GM12878 (cell line): ENCODE measurements around the gene LRRC59. TPM values are rescaled to one million over a fixed set of nuclear protein-coding genes. Genes with fewer than 3 reads are reported as not detected.
A peak's percentile ranks its signal among the peaks of the same experiment; 100 is the strongest.

Source experiments
- ATAC-seq: fragments of 200-7000 bp; cut with Tn5 transposase; 3 replicates; pipeline ENCODE4 v1.9.1; 2020; ENCODE audit warnings: mild to moderate bottlenecking, moderate library complexity
- BruUV-seq: library from RNA; stranded (reverse); fragments of 400-500 nt; replicated peaks from 2 replicates; lab custom pipeline; 2021; lab: Mats Ljungman, UMichigan
- CTCF ChIA-PET: fragments of 300-600 bp; sonication (Branson Sonifier 250); formaldehyde crosslinking; extraction: SDS; loops from one replicate; lab custom pipeline; 2021; ENCODE audit warnings: inconsistent platforms; lab: Yijun Ruan, JAX
- POLR2A ChIA-PET: fragments of 350-600 bp; formaldehyde crosslinking; extraction: SDS; loops from one replicate; lab custom pipeline; 2021; ENCODE audit warnings: inconsistent platforms; lab: Charles Lee
- RAD21 ChIA-PET: fragments of 300-600 bp; sonication (Branson Sonifier 250); formaldehyde crosslinking; loops from one replicate; lab custom pipeline; 2023; ENCODE audit warnings: antibody characterized with exemption; ENCODE audit not compliant: unreplicated experiment; lab: Charles Lee
- SMC1A ChIA-PET: fragments of 300-600 bp; sonication (Branson Sonifier 250); formaldehyde crosslinking; loops from one replicate; lab custom pipeline; 2023; ENCODE audit not compliant: unreplicated experiment, uncharacterized antibody; lab: Charles Lee
- DNase-seq: peaks from one replicate; pipeline ENCODE4 v3.0.0-alpha.2; 2011; ENCODE audit warnings: low read depth, low spot score
- FAIRE-seq: peaks from 3 replicates; lab custom pipeline; 2011; peaks lifted over from hg19 to GRCh38; lab: Jason Lieb, UNC
- H2AFZ ChIP-seq: 2 replicates; pipeline ENCODE4 v1.6.0; 2011; ENCODE audit warnings: low read depth, low read length, control low read depth; ENCODE audit not compliant: control insufficient read depth
- H3K27ac ChIP-seq: 2 replicates; pipeline ENCODE4 v1.5.1; 2011; ENCODE audit warnings: control low read depth; ENCODE audit not compliant: control insufficient read depth, insufficient read depth
- H3K27me3 ChIP-seq, 2 experiments: replicated peaks in 1 of 2; 2 replicates each; pipeline versions ENCODE4 v1.6.0 to v1.6.1; 2011; ENCODE audit warnings: low read length in 1 of 2; ENCODE audit not compliant: control insufficient read depth in 2 of 2, insufficient read depth in 2 of 2
- H3K36me3 ChIP-seq, 2 experiments: 2 replicates each; pipeline ENCODE4 v1.5.1; 2011; ENCODE audit warnings: low read length in 1 of 2; ENCODE audit not compliant: control insufficient read depth in 2 of 2, insufficient read depth in 2 of 2
- H3K4me1 ChIP-seq: 2 replicates; pipeline ENCODE4 v1.6.1; 2011; ENCODE audit warnings: mild to moderate bottlenecking, low read length, moderate library complexity, mixed read lengths; ENCODE audit not compliant: control insufficient read depth, insufficient read depth
- H3K4me2 ChIP-seq: 2 replicates; pipeline ENCODE4 v1.6.0; 2011; ENCODE audit warnings: control low read depth; ENCODE audit not compliant: control insufficient read depth, insufficient read depth
- H3K4me3 ChIP-seq: fragments of 200-600 bp; sonication (generic); 2 replicates; pipeline ENCODE4 v1.5.1; 2016
- H3K79me2 ChIP-seq: 2 replicates; pipeline ENCODE4 v1.6.0; 2011; ENCODE audit warnings: low read length; ENCODE audit not compliant: control insufficient read depth, insufficient read depth
- H3K9ac ChIP-seq: 2 replicates; pipeline ENCODE4 v1.8.0; 2011; ENCODE audit warnings: low read length, control low read depth, mixed read lengths; ENCODE audit not compliant: control insufficient read depth, insufficient read depth
- H3K9me3 ChIP-seq: replicated peaks from 3 replicates; pipeline ENCODE4 v1.5.1; 2011; ENCODE audit warnings: mild to moderate bottlenecking, low read length; ENCODE audit not compliant: control insufficient read depth, insufficient read depth
- H4K20me1 ChIP-seq: 2 replicates; pipeline ENCODE4 v1.6.0; 2011; ENCODE audit not compliant: control insufficient read depth, insufficient read depth
- CBFB ChIP-seq: IDR thresholded peaks from 2 replicates; pipeline ENCODE4 v1.6.1; 2016; ENCODE audit warnings: antibody characterized with exemption, low read depth
- HDAC6 ChIP-seq: fragments of 200-600 bp; sonication (generic); IDR thresholded peaks from one replicate; pipeline ENCODE4 v1.8.0; 2017; ENCODE audit warnings: antibody characterized with exemption; ENCODE audit not compliant: unreplicated experiment
- IRF4 ChIP-seq: IDR thresholded peaks from 2 replicates; pipeline ENCODE4 v1.6.1; 2011; ENCODE audit warnings: low read depth, low read length
- KDM1A ChIP-seq: fragments of 200-600 bp; sonication (generic); IDR thresholded peaks from 2 replicates; pipeline ENCODE4 v1.6.1; 2016; ENCODE audit warnings: borderline replicate concordance
- LARP7 ChIP-seq: fragments of 450-650 bp; IDR thresholded peaks from 2 replicates; pipeline ENCODE4 v1.6.1; 2017; ENCODE audit warnings: mild to moderate bottlenecking
- NR2F1 ChIP-seq: fragments of 450-650 bp; conservative IDR thresholded peaks from 2 replicates; pipeline ENCODE4 v1.6.1; 2017; ENCODE audit warnings: mild to moderate bottlenecking
- POLR2AphosphoS2 ChIP-seq: IDR thresholded peaks from 2 replicates; pipeline ENCODE4 v1.6.1; 2011; ENCODE audit warnings: low read depth, mild to moderate bottlenecking, low read length, improper control_type of control experiment, moderate library complexity
- POU2F2 ChIP-seq: IDR thresholded peaks from 3 replicates; pipeline ENCODE4 v1.6.1; 2011; ENCODE audit warnings: low read depth, mild to moderate bottlenecking, low read length, borderline replicate concordance
- RCOR1 ChIP-seq: conservative IDR thresholded peaks from 2 replicates; pipeline ENCODE4 v1.6.1; 2012; ENCODE audit warnings: low read depth, low read length, improper control_type of control experiment
- SMAD1 ChIP-seq: fragments of 450-650 bp; IDR thresholded peaks from 2 replicates; pipeline ENCODE4 v1.6.1; 2018; ENCODE audit warnings: mild to moderate bottlenecking, low read depth; ENCODE audit not compliant: partially characterized antibody
- SREBF1 ChIP-seq: IDR thresholded peaks from 2 replicates; pipeline ENCODE4 v1.6.1; 2012; ENCODE audit warnings: mild to moderate bottlenecking, low read length
- USF2 ChIP-seq: IDR thresholded peaks from 2 replicates; pipeline ENCODE4 v1.6.1; 2011; ENCODE audit warnings: low read depth, low read length, improper control_type of control experiment, borderline replicate concordance
- ZNF274 ChIP-seq: IDR thresholded peaks from one replicate; pipeline ENCODE4 v1.8.0; 2011; ENCODE audit not compliant: insufficient read length, insufficient read depth
- ZNF687 ChIP-seq: fragments of 450-650 bp; IDR thresholded peaks from 2 replicates; pipeline ENCODE4 v1.6.1; 2017; ENCODE audit warnings: mild to moderate bottlenecking, moderate library complexity
- WGBS: methylation state at CpG from one replicate; pipeline ENCODE4 v1.1.6; 2016; ENCODE audit warnings: low lambda C conversion rate; ENCODE audit not compliant: insufficient replicate concordance, insufficient coverage; ENCODE audit errors: missing lambda C conversion rate; 5-methylcytosine and 5-hydroxymethylcytosine counted together
- in situ Hi-C: fragments of 300-500 bp; cut with MboI; formaldehyde crosslinking; loops from 9 replicates; pipeline ENCODE4 v1.14.3; 2018; ENCODE audit warnings: mixed read lengths
- intact Hi-C: fragments of 100-400 bp; cut with micrococcal nuclease; formaldehyde crosslinking; loops from one replicate; pipeline ENCODE4 v1.14.2; 2022; ENCODE audit not compliant: unreplicated experiment
- polyA plus RNA-seq, 11 experiments: library from polyadenylated mRNA; depleted of rRNA in 4 of 11; unstranded in 6 of 11; stranded (reverse) in 5 of 11; fragments of >200 nt; fragmentation: Nextera tagmentation in 4 of 11; fragmentation: Illumina TruSeq in 1 of 11; extraction: Ambion mirVana in 4 of 11; extraction: Trizol in 1 of 11; gene quantifications; 1 replicate in 1 of 11; 2 replicates in 10 of 11; pipeline versions ENCODE4 v1.2.1 to v1.2.3, GENCODE V29; 2011 to 2016; ENCODE audit warnings: inconsistent platforms in 2 of 11, missing spikeins in 2 of 11, low read depth in 1 of 11
- total RNA-seq, 4 experiments: library from RNA; depleted of rRNA in 3 of 4; stranded (reverse); fragments of >200 nt in 3 of 4; fragmentation: Illumina TruSeq in 1 of 4; extraction: Trizol in 1 of 4; gene quantifications; 2 replicates each; pipeline versions ENCODE4 v1.2.1 to v1.2.3, GENCODE V29; 2013 to 2021
- TF ChIP-seq, protein P1 (sequence below): IDR thresholded peaks from 2 replicates; pipeline ENCODE4 v1.6.1; 2012; ENCODE audit warnings: low read depth, low read length, improper control_type of control experiment
- TF ChIP-seq, protein P2 (sequence below): fragments of 150-350 bp; IDR thresholded peaks from 2 replicates; pipeline ENCODE4 v1.6.1; 2014; ENCODE audit warnings: mild to moderate bottlenecking, low read depth, low read length

The LRRC59 gene
- total and polyA plus RNA-seq, 10 of the 15 experiments (the other 5 are each of a cell fraction or from before 2014, with no cell fraction given), result 8.8 to 82.2 (median 63.0) TPM

- H3K36me3 ChIP-seq, result no peaks in the 10 kb centered on the region; a peak in 2 of 4 replicates
- no peak for ATAC-seq
- H3K9ac ChIP-seq, result no peak overlapping the region
- peak overlapping the region; percentile 96; the same call in 1 of the 2 replicates for H3K4me2 ChIP-seq
- POLR2A ChIA-PET, result interaction anchor here (0.7 to 1.1 kb wide), 2 partner anchors 27 to 29 kb away, joined by 4 read pairs; no protein-coding TSS in a partner anchor
- no peaks in the 10 kb centered on the region; the same call in 2 of the 3 replicates for H3K9me3 ChIP-seq
- no peak for DNase-seq
- in situ Hi-C loops, result no loop called here
- BruUV-seq, result no TSS peak
- H3K27me3 ChIP-seq, result no peaks in the 10 kb centered on the region
- intact Hi-C loops, result loop anchor here (5.0 kb wide), 2 partner anchors 38 to 132 kb away; partner anchors contain the start of gene RSAD1
- H3K4me1 ChIP-seq, result peaks cover 3% of the 10 kb centered on the region
- no peak overlapping the region for H2AFZ ChIP-seq
- no peak for FAIRE-seq
- H3K79me2 ChIP-seq, result peaks cover 5% of the 10 kb centered on the region
- no peaks in the 10 kb centered on the region for H4K20me1 ChIP-seq
- WGBS, result 61% methylated on average over 13 of the region's 13 CpGs
- H3K27ac ChIP-seq, result no peak overlapping the region
- SMC1A ChIA-PET, result interaction anchor here (0.6 kb wide), 1 partner anchor 28 kb away, joined by 3 read pairs; no protein-coding TSS in a partner anchor
- peak overlapping the region; percentile 70 for H3K4me3 ChIP-seq
- RAD21 ChIA-PET, result interaction anchor here (0.8 kb wide), 1 partner anchor 52 kb away, joined by 3 read pairs; the partner anchor contains the start of gene LRRC59
- CTCF ChIA-PET, result interaction anchor here (1.2 to 8.0 kb wide), 3 partner anchors 17 to 251 kb away, joined by 3 to 68 read pairs (median 3); no protein-coding TSS in a partner anchor
- TF ChIP-seq NR2F1 (no peak), LARP7 (no peak), HDAC6 (no peak), ZNF274 (no peak), CBFB (no peak), SREBF1 (no peak), KDM1A (no peak), IRF4 (no peak), POLR2AphosphoS2 (no peak), POU2F2 (no peak), RCOR1 (no peak), ZNF687 (no peak), SMAD1 (no peak), USF2 (no peak)
- TF ChIP-seq, protein P1, sequence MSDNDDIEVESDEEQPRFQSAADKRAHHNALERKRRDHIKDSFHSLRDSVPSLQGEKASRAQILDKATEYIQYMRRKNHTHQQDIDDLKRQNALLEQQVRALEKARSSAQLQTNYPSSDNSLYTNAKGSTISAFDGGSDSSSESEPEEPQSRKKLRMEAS, result no peak
- TF ChIP-seq, protein P2, sequence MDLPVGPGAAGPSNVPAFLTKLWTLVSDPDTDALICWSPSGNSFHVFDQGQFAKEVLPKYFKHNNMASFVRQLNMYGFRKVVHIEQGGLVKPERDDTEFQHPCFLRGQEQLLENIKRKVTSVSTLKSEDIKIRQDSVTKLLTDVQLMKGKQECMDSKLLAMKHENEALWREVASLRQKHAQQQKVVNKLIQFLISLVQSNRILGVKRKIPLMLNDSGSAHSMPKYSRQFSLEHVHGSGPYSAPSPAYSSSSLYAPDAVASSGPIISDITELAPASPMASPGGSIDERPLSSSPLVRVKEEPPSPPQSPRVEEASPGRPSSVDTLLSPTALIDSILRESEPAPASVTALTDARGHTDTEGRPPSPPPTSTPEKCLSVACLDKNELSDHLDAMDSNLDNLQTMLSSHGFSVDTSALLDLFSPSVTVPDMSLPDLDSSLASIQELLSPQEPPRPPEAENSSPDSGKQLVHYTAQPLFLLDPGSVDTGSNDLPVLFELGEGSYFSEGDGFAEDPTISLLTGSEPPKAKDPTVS, result no peak
These were observed 52.5 kb downstream of the LRRC59 start for GRCh38 chr17:50344731-50345365.
